IMR-90 (cell line): Measurements from ENCODE around the gene UBA52. TPM values are rescaled to one million over a fixed set of nuclear protein-coding genes. Genes with fewer than 3 reads are reported as not detected.

Source experiments
- ATAC-seq: fragments of 200-7000 bp; cut with Tn5 transposase; 2 replicates; pipeline ENCODE4 v1.9.1; 2020; ENCODE audit warnings: low read depth, mild to moderate bottlenecking, moderate library complexity
- BruUV-seq: library from RNA; stranded (reverse); fragments of 400-500 nt; replicated peaks from 2 replicates; lab custom pipeline; 2021; lab: Mats Ljungman, UMichigan
- CTCF ChIA-PET: fragments of 300-600 bp; formaldehyde crosslinking; extraction: SDS; loops from one replicate; lab custom pipeline; 2021; ENCODE audit warnings: antibody characterized with exemption; lab: Yijun Ruan, JAX
- POLR2A ChIA-PET: fragments of 300-600 bp; sonication (Branson Sonifier 250); formaldehyde crosslinking; loops from one replicate; lab custom pipeline; 2022; ENCODE audit warnings: antibody characterized with exemption; ENCODE audit not compliant: unreplicated experiment; lab: Charles Lee
- DNase-seq: peaks from one replicate; pipeline ENCODE4 v3.0.0; 2013
- H2AFZ ChIP-seq: replicated peaks from 2 replicates; pipeline ENCODE3; 2013; ENCODE audit warnings: low read length, mild to moderate bottlenecking; ENCODE audit not compliant: poor library complexity
- H2AK5ac ChIP-seq: 2 replicates; pipeline ENCODE4 v1.6.1; 2013; ENCODE audit warnings: low read depth, low read length, inconsistent platforms
- H2AK9ac ChIP-seq: replicated peaks from 2 replicates; pipeline ENCODE3; 2013; ENCODE audit warnings: mild to moderate bottlenecking, low read depth, low read length, moderate library complexity; ENCODE audit not compliant: poor library complexity
- H2BK120ac ChIP-seq: 2 replicates; pipeline ENCODE4 v1.6.1; 2013; ENCODE audit warnings: low read depth, low read length, inconsistent platforms
- H2BK15ac ChIP-seq: 3 replicates; pipeline ENCODE4 v1.6.1; 2013; ENCODE audit warnings: low read depth, low read length, inconsistent platforms
- H2BK20ac ChIP-seq: 2 replicates; pipeline ENCODE4 v1.6.1; 2013; ENCODE audit warnings: low read depth, mild to moderate bottlenecking, inconsistent platforms, low read length, moderate library complexity
- H2BK5ac ChIP-seq: 2 replicates; pipeline ENCODE4 v1.6.1; 2013; ENCODE audit warnings: mild to moderate bottlenecking, low read depth, low read length, inconsistent platforms; ENCODE audit not compliant: poor library complexity, severe bottlenecking
- H3K14ac ChIP-seq: replicated peaks from 2 replicates; pipeline ENCODE4 v1.6.1; 2013; ENCODE audit warnings: low read depth, low read length, inconsistent platforms
- H3K18ac ChIP-seq: 2 replicates; pipeline ENCODE4 v1.6.1; 2013; ENCODE audit warnings: low read depth, low read length, control low read depth
- H3K23ac ChIP-seq: 2 replicates; pipeline ENCODE4 v1.6.1; 2013; ENCODE audit warnings: low read depth, low read length, inconsistent platforms
- H3K27ac ChIP-seq: 2 replicates; pipeline ENCODE4 v1.5.1; 2013; ENCODE audit warnings: mild to moderate bottlenecking, control low read depth, low read length; ENCODE audit not compliant: insufficient read depth
- H3K27me3 ChIP-seq: 2 replicates; pipeline ENCODE4 v1.6.1; 2013; ENCODE audit warnings: low read length; ENCODE audit not compliant: control insufficient read depth, insufficient read depth
- H3K36me3 ChIP-seq: 2 replicates; pipeline ENCODE4 v1.6.1; 2013; ENCODE audit warnings: low read length, mixed read lengths; ENCODE audit not compliant: control insufficient read depth, insufficient read depth
- H3K4ac ChIP-seq: 2 replicates; pipeline ENCODE4 v1.6.1; 2013; ENCODE audit warnings: low read depth, low read length, inconsistent platforms
- H3K4me1 ChIP-seq: 2 replicates; pipeline ENCODE4 v1.6.1; 2013; ENCODE audit warnings: low read length, mixed read lengths; ENCODE audit not compliant: control insufficient read depth, insufficient read depth
- H3K4me2 ChIP-seq: 2 replicates; pipeline ENCODE4 v1.6.1; 2013; ENCODE audit warnings: low read depth, mild to moderate bottlenecking, control low read depth, low read length, moderate library complexity
- H3K4me3 ChIP-seq: 2 replicates; pipeline ENCODE4 v1.5.1; 2013; ENCODE audit warnings: low read depth, mild to moderate bottlenecking, control low read depth, low read length, moderate library complexity; ENCODE audit not compliant: insufficient read depth
- H3K56ac ChIP-seq: 2 replicates; pipeline ENCODE4 v1.6.1; 2013; ENCODE audit warnings: low read length, inconsistent platforms; ENCODE audit not compliant: insufficient read depth; ENCODE audit errors: extremely low read depth
- H3K79me1 ChIP-seq, 2 experiments: 2 replicates each; pipeline ENCODE4 v1.6.1; 2013; ENCODE audit warnings: low read length in 2 of 2, inconsistent platforms in 1 of 2, low read depth in 1 of 2
- H3K9ac ChIP-seq: 2 replicates; pipeline ENCODE4 v1.6.1; 2013; ENCODE audit warnings: low read depth, low read length, control low read depth
- H3K9me1 ChIP-seq: 2 replicates; pipeline ENCODE4 v1.6.1; 2013; ENCODE audit warnings: low read length, inconsistent platforms; ENCODE audit not compliant: insufficient read depth
- H3K9me3 ChIP-seq: 2 replicates; pipeline ENCODE4 v1.6.1; 2013; ENCODE audit warnings: low read length; ENCODE audit not compliant: control insufficient read depth, insufficient read depth
- H4K20me1 ChIP-seq: 2 replicates; pipeline ENCODE4 v1.6.1; 2013; ENCODE audit warnings: low read length, inconsistent platforms; ENCODE audit not compliant: insufficient read depth
- H4K5ac ChIP-seq: 2 replicates; pipeline ENCODE4 v1.6.1; 2013; ENCODE audit warnings: mild to moderate bottlenecking, low read depth, low read length, control low read depth
- H4K8ac ChIP-seq, 2 experiments: 2 replicates each; pipeline ENCODE4 v1.6.1; 2013; ENCODE audit warnings: low read depth in 2 of 2, low read length in 2 of 2, control low read depth in 1 of 2, inconsistent platforms in 1 of 2
- H4K91ac ChIP-seq: 2 replicates; pipeline ENCODE4 v1.6.1; 2013; ENCODE audit warnings: low read depth, low read length, inconsistent platforms; ENCODE audit not compliant: insufficient read depth
- CTCF ChIP-seq: conservative IDR thresholded peaks from 2 replicates; pipeline ENCODE4 v1.5.1; 2012; ENCODE audit warnings: mild to moderate bottlenecking, low read depth, low read length, improper control_type of control experiment
- FOS ChIP-seq: fragments of 150-350 bp; IDR thresholded peaks from 2 replicates; pipeline ENCODE4 v1.6.1; 2016; ENCODE audit warnings: low read depth, low read length
- MAFK ChIP-seq: IDR thresholded peaks from 2 replicates; pipeline ENCODE4 v1.6.1; 2012; ENCODE audit warnings: low read depth, low read length, improper control_type of control experiment
- MAZ ChIP-seq: IDR thresholded peaks from 2 replicates; pipeline ENCODE4 v1.6.1; 2012; ENCODE audit warnings: low read depth, mild to moderate bottlenecking, low read length, improper control_type of control experiment, moderate library complexity, borderline replicate concordance
- MXI1 ChIP-seq: IDR thresholded peaks from 2 replicates; pipeline ENCODE4 v1.6.1; 2012; ENCODE audit warnings: low read depth, mild to moderate bottlenecking, low read length, moderate library complexity, borderline replicate concordance
- POLR2A ChIP-seq: IDR thresholded peaks from 2 replicates; pipeline ENCODE4 v1.6.1; 2012; ENCODE audit warnings: mild to moderate bottlenecking, low read depth, low read length
- RAD21 ChIP-seq: IDR thresholded peaks from 2 replicates; pipeline ENCODE4 v1.6.1; 2012; ENCODE audit warnings: low read length, improper control_type of control experiment
- RFX5 ChIP-seq: IDR thresholded peaks from 2 replicates; pipeline ENCODE4 v1.8.0; 2012; ENCODE audit warnings: low read depth, mild to moderate bottlenecking, low read length, moderate library complexity
- SMC3 ChIP-seq: fragments of 150-350 bp; IDR thresholded peaks from 2 replicates; pipeline ENCODE4 v1.6.1; 2016; ENCODE audit warnings: low read depth, mild to moderate bottlenecking, antibody characterized with exemption, low read length, moderate library complexity
- USF2 ChIP-seq: fragments of 150-350 bp; IDR thresholded peaks from 2 replicates; pipeline ENCODE4 v1.6.1; 2017; ENCODE audit warnings: mild to moderate bottlenecking, antibody characterized with exemption, low read length, low read depth
- WGBS, 2 experiments: methylation state at CpG; one replicate each; pipeline versions ENCODE4 v1.1.5 to v1.1.7; 2013; ENCODE audit warnings: missing lambda C conversion rate in 2 of 2; ENCODE audit not compliant: insufficient read length in 1 of 2; ENCODE audit errors: extremely low coverage in 2 of 2; 5-methylcytosine and 5-hydroxymethylcytosine counted together
- dilution Hi-C: fragments of 300-500 bp; cut with HindIII; formaldehyde crosslinking; loops from one replicate; pipeline ENCODE4 v1.14.3; 2018; ENCODE audit warnings: low sequenced_read_pairs; ENCODE audit not compliant: unreplicated experiment
- in situ Hi-C: fragments of 300-500 bp; cut with MboI; formaldehyde crosslinking; loops from 3 replicates; pipeline ENCODE4 v1.14.3; 2019; ENCODE audit warnings: low sequenced_read_pairs, inconsistent platforms, mixed read lengths
- intact Hi-C: fragments of 100-400 bp; cut with micrococcal nuclease; formaldehyde crosslinking; loops from 2 replicates; pipeline ENCODE4 v1.10.0; 2022
- polyA plus RNA-seq, 3 experiments: library from polyadenylated mRNA; depleted of rRNA; stranded (reverse); fragments of >200 nt; gene quantifications; 2 replicates each; pipeline ENCODE4 v1.2.3, GENCODE V29; 2012; ENCODE audit warnings: low replicate concordance in 1 of 3
- total RNA-seq: library from RNA; depleted of rRNA; stranded (reverse); fragments of >200 nt; gene quantifications from 2 replicates; pipeline ENCODE4 v1.2.3, GENCODE V29; 2012

Gene UBA52
- total and polyA plus RNA-seq, 2 of the 4 experiments (the other 2 are of a cell fraction) = 1,030 to 3,008 TPM

GRCh38 chr19:18558604-18559003 is 13.1 kb upstream of the UBA52 start (continued):
- no peak for TF ChIP-seq USF2
- no peak for TF ChIP-seq MAZ
- TF ChIP-seq MAFK = no peak
- TF ChIP-seq MXI1 = no peak
- no peak for TF ChIP-seq POLR2A

- Histone ChIP-seq H3K23ac (no peak overlapping the region), H2AK5ac (no peak overlapping the region), H2AFZ (no peak overlapping the region), H3K27ac (no peak overlapping the region), H4K5ac (no peak overlapping the region), H3K9me1 (0 out of 2 replicates have a peak, but pooled peaks cover 2% of the 10 kb centered on the region), H4K91ac (no peak overlapping the region), H2AK9ac (no peak overlapping the region), H3K18ac (no peak overlapping the region), H2BK15ac (no peak overlapping the region), H3K27me3 (no peaks in the 10 kb centered on the region), H3K4me1 (0 out of 2 replicates have a peak, but pooled peaks cover 2% of the 10 kb centered on the region), H3K4me2 (no peak overlapping the region), H3K4ac (no peak overlapping the region), H4K8ac (no peak overlapping the region), H3K9ac (no peak overlapping the region), H2BK20ac (no peak overlapping the region), H3K36me3 (peaks cover 19% of the 10 kb centered on the region), H3K4me3 (no peak overlapping the region), H2BK120ac (no peak overlapping the region), H3K9me3 (no peaks in the 10 kb centered on the region), H4K20me1 (no peaks in the 10 kb centered on the region), H3K14ac (no peak overlapping the region), H2BK5ac (no peak overlapping the region), H3K79me1 (peaks cover 21 to 42% of the 10 kb centered on the region in 2 experiments), H3K56ac (no peak overlapping the region)
- in situ Hi-C loops (no loop called here), intact Hi-C loops (loop anchor here (5.0 kb wide), 1 partner anchor 107 kb away; no protein-coding TSS in a partner anchor), dilution Hi-C loops (no loop called here)
- ChIA-PET POLR2A (interaction anchor here (0.5 kb wide), 1 partner anchor 37 kb away, joined by 3 read pairs; no protein-coding TSS in a partner anchor), CTCF (interaction anchor here (0.8 kb wide), 1 partner anchor 40 kb away, joined by 5 read pairs; no protein-coding TSS in a partner anchor)
- DNase-seq (no peak), ATAC-seq (no peak)
- TF ChIP-seq SMC3 = no peak
- no peak for TF ChIP-seq CTCF
- no peak for TF ChIP-seq FOS
- TF ChIP-seq RAD21 = no peak
- TF ChIP-seq POLR2A = no peak
- no peak for TF ChIP-seq RFX5
- TF ChIP-seq MAFK = no peak
- BruUV-seq = no TSS peak
- 80% methylated on average over 1 of the region's 5 CpGs; no CpG with 5 or more reads in 1 of the 2 experiments for WGBS, 2 experiments
Measured at GRCh38 chr19:18559685-18560084, 12.0 kb upstream of the UBA52 start.
